ENCODE data around the gene SLC9A7. TPM values are rescaled to one million over a fixed set of nuclear protein-coding genes. Genes with fewer than 3 reads are reported as not detected.

The SLC9A7 gene
- total RNA-seq, 2 experiments from 2014 or later, result 2.2 to 3.2 TPM

- H3K9me3 Mint-ChIP-seq, result no peaks in the 10 kb centered on the region
- no peak for DNase-seq
- H3K4me1 Mint-ChIP-seq (ENCODE audit: low read depth), result no peaks in the 10 kb centered on the region
- Histone ChIP-seq H3K4me3 (ENCODE audit: low read length) (no peak overlapping the region), H3K27me3 (ENCODE audit: control insufficient read depth in 1 of 2, insufficient read depth in 2 of 2, low read length in 2 of 2) (no peaks in the 10 kb centered on the region), H3K9me3 (ENCODE audit: control insufficient read depth in 1 of 2, insufficient read depth in 1 of 2, low read length in 2 of 2) (no peaks in the 10 kb centered on the region), H3K36me3 (ENCODE audit: insufficient read depth, low read length) (no peaks in the 10 kb centered on the region), H3K4me1 (ENCODE audit: insufficient read depth, low read length) (no peaks in the 10 kb centered on the region), H3K27ac (ENCODE audit: low read depth in 1 of 2, low read length in 2 of 2) (no peak overlapping the region)
- CTCF ChIA-PET, result no interaction called here
- intact Hi-C loops (cut with DNase I, micrococcal nuclease), result no loop called here
- H3K27me3 Mint-ChIP-seq, result no peaks in the 10 kb centered on the region
- TF ChIP-seq CTCF (IDR thresholded peaks at IDR 0.05), result no peak
- POLR2A ChIA-PET, result no interaction called here
- no peak for ATAC-seq (ENCODE audit: poor library complexity)
- peaks cover 9% of the 10 kb centered on the region for H3K36me3 Mint-ChIP-seq (ENCODE audit: low read depth)
- H3K27ac Mint-ChIP-seq, result no peak overlapping the region
- H3K4me3 Mint-ChIP-seq, result no peak overlapping the region
Measured at GRCh38 chrX:46670316-46670715, 88.6 kb downstream of the SLC9A7 start.

- H3K4me3 ChIP-seq (ENCODE audit: low read length), result no peak overlapping the region
- TF ChIP-seq CTCF (IDR thresholded peaks at IDR 0.05), result no peak
- Mint-ChIP-seq H3K36me3 (ENCODE audit: low read depth) (peaks cover 4% of the 10 kb centered on the region), H3K27ac (no peak overlapping the region), H3K9me3 (no peaks in the 10 kb centered on the region), H3K27me3 (no peaks in the 10 kb centered on the region), H3K4me3 (no peak overlapping the region), H3K4me1 (ENCODE audit: low read depth) (no peaks in the 10 kb centered on the region)
- H3K36me3 ChIP-seq (ENCODE audit: insufficient read depth, low read length), result no peaks in the 10 kb centered on the region
- DNase-seq (no peak), ATAC-seq (ENCODE audit: poor library complexity) (no peak)
- intact Hi-C loops (cut with DNase I, micrococcal nuclease), result no loop called here
- CTCF ChIA-PET, result no interaction called here
- no peaks in the 10 kb centered on the region for H3K9me3 ChIP-seq (ENCODE audit: control insufficient read depth in 1 of 2, insufficient read depth in 1 of 2, low read length in 2 of 2)
- H3K27ac ChIP-seq (ENCODE audit: low read depth in 1 of 2, low read length in 2 of 2), result no peak overlapping the region
- POLR2A ChIA-PET, result no interaction called here
- no peaks in the 10 kb centered on the region for H3K4me1 ChIP-seq (ENCODE audit: insufficient read depth, low read length)
- H3K27me3 ChIP-seq (ENCODE audit: control insufficient read depth in 1 of 2, insufficient read depth in 2 of 2, low read length in 2 of 2), result no peaks in the 10 kb centered on the region
Measured at GRCh38 chrX:46666831-46667230, 92.1 kb downstream of the SLC9A7 start.

- Histone ChIP-seq H3K4me3 (ENCODE audit: low read length) (no peak overlapping the region), H3K4me1 (ENCODE audit: insufficient read depth, low read length) (no peaks in the 10 kb centered on the region), H3K9me3 (ENCODE audit: control insufficient read depth in 1 of 2, insufficient read depth in 1 of 2, low read length in 2 of 2) (no peaks in the 10 kb centered on the region), H3K27ac (ENCODE audit: low read depth in 1 of 2, low read length in 2 of 2) (no peak overlapping the region), H3K27me3 (ENCODE audit: control insufficient read depth in 1 of 2, insufficient read depth in 2 of 2, low read length in 2 of 2) (no peaks in the 10 kb centered on the region), H3K36me3 (ENCODE audit: insufficient read depth, low read length) (no peaks in the 10 kb centered on the region)
- Mint-ChIP-seq H3K27ac (no peak overlapping the region), H3K9me3 (no peaks in the 10 kb centered on the region), H3K36me3 (ENCODE audit: low read depth) (peaks cover 4% of the 10 kb centered on the region), H3K4me1 (ENCODE audit: low read depth) (no peaks in the 10 kb centered on the region), H3K4me3 (no peak overlapping the region), H3K27me3 (no peaks in the 10 kb centered on the region)
- TF ChIP-seq CTCF (IDR thresholded peaks at IDR 0.05), result no peak
- ChIA-PET POLR2A (no interaction called here), CTCF (no interaction called here)
- intact Hi-C loops (cut with DNase I, micrococcal nuclease), result no loop called here
- DNase-seq (no peak), ATAC-seq (ENCODE audit: poor library complexity) (no peak)
Measured at GRCh38 chrX:46665232-46666152, 93.4 kb downstream of the SLC9A7 start.
